Myocyte (in vitro differentiated cells): ENCODE measurements around the gene LDLRAD2. TPM values are rescaled to one million over a fixed set of nuclear protein-coding genes. Genes with fewer than 3 reads are reported as not detected.
"Not testable (repeated sequence)": the region's sequence is repeated elsewhere in the genome, so short reads cannot be mapped to it uniquely, and the experiment has no call there.

Source experiments
- DNase-seq: peaks from one replicate; pipeline ENCODE4 v3.0.0-alpha.2; 2012; ENCODE audit warnings: low read depth
- total RNA-seq: library from RNA; depleted of rRNA; stranded (reverse); fragments of >200 nt; gene quantifications from 2 replicates; pipeline ENCODE4 v1.2.3, GENCODE V29; 2014

Gene LDLRAD2
- total RNA-seq, 1 donor from 2014 or later = not detected

- peak; percentile 98 for DNase-seq
These were observed 29.0 kb upstream of the LDLRAD2 start, which contains the start of gene USP48 for GRCh38 chr1:21782868-21783678. TSS of gene USP48 (minus strand) at chr1:21783149. CDS start at chr1:21782957, 192 bp downstream.

GRCh38 chr1:21783679-21784603 lies 28.1 kb upstream of the LDLRAD2 start:
- DNase-seq = no peak

- DNase-seq = not testable (repeated sequence)
These were observed 26.3 kb upstream of the LDLRAD2 start for GRCh38 chr1:21785764-21786163.

- DNase-seq = no peak
These were observed 25.4 kb upstream of the LDLRAD2 start for GRCh38 chr1:21786640-21787039.

- DNase-seq = no peak
These were observed 19.0 kb upstream of the LDLRAD2 start for GRCh38 chr1:21793104-21793503.

GRCh38 chr1:21794656-21795055 lies 17.4 kb upstream of the LDLRAD2 start:
- no peak for DNase-seq

- no peak for DNase-seq
These were observed 17.0 kb upstream of the LDLRAD2 start for GRCh38 chr1:21795075-21795474.

GRCh38 chr1:21799730-21800129 lies 12.3 kb upstream of the LDLRAD2 start:
- DNase-seq = no peak

- no peak for DNase-seq
These were observed 11.0 kb upstream of the LDLRAD2 start for GRCh38 chr1:21801100-21801499.

GRCh38 chr1:21804536-21804935 lies 7.5 kb upstream of the LDLRAD2 start:
- DNase-seq = no peak

- DNase-seq = no peak
These were observed 1.5 kb downstream of the LDLRAD2 start for GRCh38 chr1:21813542-21813941.

GRCh38 chr1:21814241-21814918 lies 2.3 kb downstream of the LDLRAD2 start:
- no peak for DNase-seq

- no peak for DNase-seq
These were observed 3.0 kb downstream of the LDLRAD2 start for GRCh38 chr1:21814981-21815582.

GRCh38 chr1:21815724-21816321 lies 3.8 kb downstream of the LDLRAD2 start:
- DNase-seq = peak; percentile 94

GRCh38 chr1:21816602-21817302 lies 4.7 kb downstream of the LDLRAD2 start:
- DNase-seq = peak; percentile 70

GRCh38 chr1:21818656-21819055 lies 6.6 kb downstream of the LDLRAD2 start:
- peak; percentile 29 for DNase-seq

GRCh38 chr1:21820597-21821232 lies 8.7 kb downstream of the LDLRAD2 start:
- no peak for DNase-seq

GRCh38 chr1:21821385-21822019 lies 9.4 kb downstream of the LDLRAD2 start:
- no peak for DNase-seq

GRCh38 chr1:21822349-21822748 lies 10.3 kb downstream of the LDLRAD2 start:
- no peak for DNase-seq
